GM19238 (cell line): ENCODE data around the gene OR4F3.
"Not testable (repeated sequence)": the region's sequence is repeated elsewhere in the genome, so short reads cannot be mapped to it uniquely, and the experiment has no call there.

Experiments used
- DNase-seq: peaks from one replicate; pipeline ENCODE4 v3.0.0; 2011; ENCODE audit warnings: low spot score; ENCODE audit not compliant: insufficient read length

Gene OR4F3

GRCh38 chr5:181366968-181367367 lies at the start of gene OR4F3:
OR4F3 (plus strand) TSS chr5:181367268.
- DNase-seq = not testable (repeated sequence)
